K562 (cell line): ENCODE results near the gene TLNRD1. TPM values are rescaled to one million over a fixed set of nuclear protein-coding genes. Genes with fewer than 3 reads are reported as not detected.

Experiments used
- CAMTA2 ChIP-seq: fragments of 250-450 bp; sonication (Bioruptor Pico); conservative IDR thresholded peaks from 2 replicates; pipeline ENCODE4 v1.5.1; 2022
- CBX5 ChIP-seq: IDR thresholded peaks from 2 replicates; pipeline ENCODE4 v1.6.1; 2014; ENCODE audit warnings: low read depth, borderline replicate concordance
- CXXC5 ChIP-seq: fragments of 250-450 bp; sonication (Bioruptor Pico); IDR thresholded peaks from 2 replicates; pipeline ENCODE4 v1.8.0; 2022; ENCODE audit warnings: inconsistent platforms, mild to moderate bottlenecking, moderate library complexity
- ELF1 ChIP-seq: fragments of 200-800 bp; sonication (Bioruptor generic); IDR thresholded peaks from 2 replicates; pipeline ENCODE4 v1.6.1; 2016; ENCODE audit warnings: missing genetic modification characterization, missing compliant biosample characterization
- KDM1A ChIP-seq, 2 experiments: fragments of 450-650 bp; IDR thresholded peaks; 2 replicates each; pipeline ENCODE4 v1.6.1; 2016; ENCODE audit warnings: mild to moderate bottlenecking in 2 of 2
- KDM5B ChIP-seq: fragments of 200-600 bp; sonication (generic); IDR thresholded peaks from 2 replicates; pipeline ENCODE4 v1.6.1; 2012; ENCODE audit warnings: low read depth, mild to moderate bottlenecking, moderate library complexity, low read length, control low read depth, inconsistent platforms; ENCODE audit not compliant: insufficient replicate concordance
- MYBL2 ChIP-seq, 2 experiments: fragments of 450-650 bp in 1 of 2; sonication (generic) in 1 of 2; formaldehyde crosslinking in 1 of 2; IDR thresholded peaks; 2 replicates each; pipeline versions ENCODE4 v1.6.1 to v1.8.1; 2017 to 2022; ENCODE audit warnings: borderline replicate concordance in 1 of 2, inconsistent platforms in 1 of 2, low read depth in 1 of 2, mild to moderate bottlenecking in 1 of 2, missing genetic modification reagents in 1 of 2, moderate library complexity in 1 of 2
- SUPT5H ChIP-seq: fragments of 450-650 bp; IDR thresholded peaks from 2 replicates; pipeline ENCODE4 v1.6.1; 2016
- polyA plus RNA-seq, 8 experiments: library from polyadenylated mRNA; depleted of rRNA in 4 of 8; stranded (reverse) in 5 of 8; unstranded in 3 of 8; fragments of >200 nt; fragmentation: Nextera tagmentation in 2 of 8; fragmentation: Illumina TruSeq in 1 of 8; extraction: Ambion mirVana in 2 of 8; extraction: Trizol in 1 of 8; gene quantifications; 2 replicates each; pipeline versions ENCODE4 v1.2.1 to v1.2.3, GENCODE V29; 2011 to 2014; ENCODE audit warnings: inconsistent platforms in 1 of 8, missing spikeins in 1 of 8
- total RNA-seq, 7 experiments: library from RNA; depleted of rRNA in 6 of 7; stranded (reverse); fragments of >200 nt in 6 of 7; fragmentation: Illumina TruSeq in 2 of 7; extraction: Trizol in 2 of 7; gene quantifications; 2 replicates each; pipeline versions ENCODE4 v1.2.1 to v1.2.3, GENCODE V29; 2011 to 2021; ENCODE audit warnings: low replicate concordance in 1 of 7
- TF ChIP-seq, protein P1 (sequence below): fragments of 200-400 bp; formaldehyde crosslinking; IDR thresholded peaks from 2 replicates; pipeline ENCODE4 v1.6.1; 2017; ENCODE audit warnings: mild to moderate bottlenecking, low read depth, low read length, moderate library complexity
- TF ChIP-seq, protein P2 (sequence below): fragments of 250-450 bp; sonication (Bioruptor Pico); IDR thresholded peaks from 2 replicates; pipeline ENCODE4 v1.6.1; 2021; ENCODE audit warnings: mild to moderate bottlenecking
- TF ChIP-seq, protein P3 (sequence below), 2 experiments: fragments of 150-350 bp in 1 of 2; IDR thresholded peaks; 2 replicates each; pipeline ENCODE4 v1.6.1; 2012 to 2016; ENCODE audit warnings: low read depth in 2 of 2, low read length in 2 of 2, mild to moderate bottlenecking in 1 of 2, moderate library complexity in 1 of 2

The TLNRD1 gene
- total and polyA plus RNA-seq, 9 of the 15 experiments (the other 6 are each of a cell fraction or from before 2014, with no cell fraction given): 1.1 to 33.1 (median 5.7) TPM

DNA sequence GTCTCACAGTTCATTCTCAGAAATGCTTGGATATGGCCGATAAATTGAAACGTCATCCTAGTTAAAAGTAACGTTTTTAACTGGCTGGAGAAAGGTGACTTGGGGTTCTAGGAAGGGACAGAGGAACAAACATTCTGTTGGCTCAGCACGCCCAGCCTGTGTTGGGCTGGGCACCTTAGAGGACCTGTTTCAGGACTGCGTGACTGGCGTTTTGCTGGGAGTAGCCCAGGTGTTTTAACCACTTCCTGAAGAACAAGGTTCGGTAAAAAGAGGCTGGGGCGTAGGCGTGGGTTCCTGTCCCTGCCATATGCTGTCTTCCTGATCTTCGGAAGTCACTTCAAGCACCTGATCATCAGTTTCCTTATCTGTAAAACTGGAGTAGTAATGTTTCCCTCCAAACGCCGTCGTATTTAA is 1.1 kb upstream of the TLNRD1 start (continued):
- TF ChIP-seq, protein P1, sequence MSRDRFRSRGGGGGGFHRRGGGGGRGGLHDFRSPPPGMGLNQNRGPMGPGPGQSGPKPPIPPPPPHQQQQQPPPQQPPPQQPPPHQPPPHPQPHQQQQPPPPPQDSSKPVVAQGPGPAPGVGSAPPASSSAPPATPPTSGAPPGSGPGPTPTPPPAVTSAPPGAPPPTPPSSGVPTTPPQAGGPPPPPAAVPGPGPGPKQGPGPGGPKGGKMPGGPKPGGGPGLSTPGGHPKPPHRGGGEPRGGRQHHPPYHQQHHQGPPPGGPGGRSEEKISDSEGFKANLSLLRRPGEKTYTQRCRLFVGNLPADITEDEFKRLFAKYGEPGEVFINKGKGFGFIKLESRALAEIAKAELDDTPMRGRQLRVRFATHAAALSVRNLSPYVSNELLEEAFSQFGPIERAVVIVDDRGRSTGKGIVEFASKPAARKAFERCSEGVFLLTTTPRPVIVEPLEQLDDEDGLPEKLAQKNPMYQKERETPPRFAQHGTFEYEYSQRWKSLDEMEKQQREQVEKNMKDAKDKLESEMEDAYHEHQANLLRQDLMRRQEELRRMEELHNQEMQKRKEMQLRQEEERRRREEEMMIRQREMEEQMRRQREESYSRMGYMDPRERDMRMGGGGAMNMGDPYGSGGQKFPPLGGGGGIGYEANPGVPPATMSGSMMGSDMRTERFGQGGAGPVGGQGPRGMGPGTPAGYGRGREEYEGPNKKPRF: no peak
- TF ChIP-seq CAMTA2 (CRISPR knock-in tag) (no peak), KDM1A (IDR thresholded peaks at IDR 0.05) (no peak), SUPT5H (peak; percentile 38; the same call in 1 of the 2 replicates), ELF1 (tag) (no peak), CXXC5 (CRISPR knock-in tag) (peak; percentile 36), CBX5 (no peak), KDM5B (peak; percentile 53), MYBL2 (IDR thresholded peaks at IDR 0.05; ENCODE audit: low read depth) (peak; percentile 34; the same call in 1 of the 2 replicates), MYBL2 (CRISPR knock-in tag; IDR thresholded peaks at IDR 0.05; ENCODE audit: borderline replicate concordance) (no peak)
- TF ChIP-seq, protein P2, sequence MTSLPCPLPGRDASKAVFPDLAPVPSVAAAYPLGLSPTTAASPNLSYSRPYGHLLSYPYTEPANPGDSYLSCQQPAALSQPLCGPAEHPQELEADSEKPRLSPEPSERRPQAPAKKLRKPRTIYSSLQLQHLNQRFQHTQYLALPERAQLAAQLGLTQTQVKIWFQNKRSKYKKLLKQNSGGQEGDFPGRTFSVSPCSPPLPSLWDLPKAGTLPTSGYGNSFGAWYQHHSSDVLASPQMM (CRISPR knock-in tag): no peak
- TF ChIP-seq, protein P3, sequence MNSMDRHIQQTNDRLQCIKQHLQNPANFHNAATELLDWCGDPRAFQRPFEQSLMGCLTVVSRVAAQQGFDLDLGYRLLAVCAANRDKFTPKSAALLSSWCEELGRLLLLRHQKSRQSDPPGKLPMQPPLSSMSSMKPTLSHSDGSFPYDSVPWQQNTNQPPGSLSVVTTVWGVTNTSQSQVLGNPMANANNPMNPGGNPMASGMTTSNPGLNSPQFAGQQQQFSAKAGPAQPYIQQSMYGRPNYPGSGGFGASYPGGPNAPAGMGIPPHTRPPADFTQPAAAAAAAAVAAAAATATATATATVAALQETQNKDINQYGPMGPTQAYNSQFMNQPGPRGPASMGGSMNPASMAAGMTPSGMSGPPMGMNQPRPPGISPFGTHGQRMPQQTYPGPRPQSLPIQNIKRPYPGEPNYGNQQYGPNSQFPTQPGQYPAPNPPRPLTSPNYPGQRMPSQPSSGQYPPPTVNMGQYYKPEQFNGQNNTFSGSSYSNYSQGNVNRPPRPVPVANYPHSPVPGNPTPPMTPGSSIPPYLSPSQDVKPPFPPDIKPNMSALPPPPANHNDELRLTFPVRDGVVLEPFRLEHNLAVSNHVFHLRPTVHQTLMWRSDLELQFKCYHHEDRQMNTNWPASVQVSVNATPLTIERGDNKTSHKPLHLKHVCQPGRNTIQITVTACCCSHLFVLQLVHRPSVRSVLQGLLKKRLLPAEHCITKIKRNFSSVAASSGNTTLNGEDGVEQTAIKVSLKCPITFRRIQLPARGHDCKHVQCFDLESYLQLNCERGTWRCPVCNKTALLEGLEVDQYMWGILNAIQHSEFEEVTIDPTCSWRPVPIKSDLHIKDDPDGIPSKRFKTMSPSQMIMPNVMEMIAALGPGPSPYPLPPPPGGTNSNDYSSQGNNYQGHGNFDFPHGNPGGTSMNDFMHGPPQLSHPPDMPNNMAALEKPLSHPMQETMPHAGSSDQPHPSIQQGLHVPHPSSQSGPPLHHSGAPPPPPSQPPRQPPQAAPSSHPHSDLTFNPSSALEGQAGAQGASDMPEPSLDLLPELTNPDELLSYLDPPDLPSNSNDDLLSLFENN (IDR thresholded peaks at IDR 0.05; ENCODE audit: low read depth in 2 of 2, low read length in 2 of 2): no peak
